ENCODE results near the gene GRK6. TPM values are rescaled to one million over a fixed set of nuclear protein-coding genes. Genes with fewer than 3 reads are reported as not detected.

GRK6 gene
- total RNA-seq, 1 experiment from 2014 or later: 75.2 TPM

DNA sequence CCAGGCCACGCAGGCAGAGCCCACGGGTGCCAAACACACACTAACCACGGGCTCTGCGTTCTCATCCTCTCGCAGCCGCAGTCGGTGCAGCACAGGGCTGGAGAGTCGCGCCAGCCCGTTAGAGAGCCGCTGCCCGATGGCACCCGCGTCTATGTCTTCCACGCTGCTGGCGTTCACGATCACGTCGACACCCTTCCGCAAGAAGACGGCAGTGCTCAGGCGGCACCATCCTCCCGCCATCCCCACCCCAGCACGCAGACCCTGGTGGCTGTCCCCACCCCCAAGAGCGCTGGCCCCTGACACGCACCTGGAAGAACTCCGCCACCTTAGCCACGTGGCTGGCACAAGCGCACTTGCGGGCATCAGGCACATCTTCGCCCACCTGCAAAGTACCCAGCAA lies 41.0 kb downstream of the GRK6 start:
- no peak overlapping the region for H3K18ac ChIP-seq (ENCODE audit: insufficient read length, low read depth, low read length)
- H2BK5ac ChIP-seq (ENCODE audit: insufficient read length, low read length): no peak overlapping the region
- Mint-ChIP-seq H3K4me3 (no peak overlapping the region), H3K27me3 (ENCODE audit: low read depth) (no peaks in the 10 kb centered on the region), H3K36me3 (ENCODE audit: insufficient read depth in 1 of 3, low read depth in 3 of 3) (peaks cover 62 to 90% (median 88%) of the 10 kb centered on the region in 3 experiments), H3K9me3 (peaks cover 2 to 11% of the 10 kb centered on the region in 2 experiments; a peak in 1 of 5 replicates), H3K4me1 (peaks cover 17 to 39% of the 10 kb centered on the region in 2 experiments), H3K27ac (no peak overlapping the region; a peak in 1 of 7 replicates)
- H4K20me1 ChIP-seq (ENCODE audit: control insufficient read depth, insufficient read depth, insufficient read length): no peaks in the 10 kb centered on the region
- no peak overlapping the region for H4K8ac ChIP-seq (replicated peaks; ENCODE audit: insufficient read length, low read depth, low read length)
- no peak overlapping the region for H3K4ac ChIP-seq (ENCODE audit: low read depth, low read length)
- no peak overlapping the region for H2AFZ ChIP-seq (ENCODE audit: low read length)
- WGBS (ENCODE audit: extremely low coverage, insufficient read length, low lambda C conversion rate): no CpG with 5 or more reads among the region's 31 CpGs
- H2BK12ac ChIP-seq (ENCODE audit: insufficient read length, low read depth, low read length): no peak overlapping the region
- H3K23ac ChIP-seq (ENCODE audit: insufficient read length, low read depth, low read length): no peak overlapping the region
- H3K4me1 ChIP-seq (ENCODE audit: insufficient read depth, low read length): peaks cover 14% of the 10 kb centered on the region; the same call in 1 of the 2 replicates
- H2BK15ac ChIP-seq (ENCODE audit: low read depth, low read length): no peak overlapping the region
- peaks cover 10% of the 10 kb centered on the region for H3K79me1 ChIP-seq (ENCODE audit: insufficient read depth, low read depth, low read length, poor library complexity, severe bottlenecking)
- no peak overlapping the region for H4K91ac ChIP-seq (ENCODE audit: insufficient read length, low read depth, low read length)
- H3K14ac ChIP-seq (ENCODE audit: insufficient read depth, low read length): no peak overlapping the region
- TF ChIP-seq, protein P1, sequence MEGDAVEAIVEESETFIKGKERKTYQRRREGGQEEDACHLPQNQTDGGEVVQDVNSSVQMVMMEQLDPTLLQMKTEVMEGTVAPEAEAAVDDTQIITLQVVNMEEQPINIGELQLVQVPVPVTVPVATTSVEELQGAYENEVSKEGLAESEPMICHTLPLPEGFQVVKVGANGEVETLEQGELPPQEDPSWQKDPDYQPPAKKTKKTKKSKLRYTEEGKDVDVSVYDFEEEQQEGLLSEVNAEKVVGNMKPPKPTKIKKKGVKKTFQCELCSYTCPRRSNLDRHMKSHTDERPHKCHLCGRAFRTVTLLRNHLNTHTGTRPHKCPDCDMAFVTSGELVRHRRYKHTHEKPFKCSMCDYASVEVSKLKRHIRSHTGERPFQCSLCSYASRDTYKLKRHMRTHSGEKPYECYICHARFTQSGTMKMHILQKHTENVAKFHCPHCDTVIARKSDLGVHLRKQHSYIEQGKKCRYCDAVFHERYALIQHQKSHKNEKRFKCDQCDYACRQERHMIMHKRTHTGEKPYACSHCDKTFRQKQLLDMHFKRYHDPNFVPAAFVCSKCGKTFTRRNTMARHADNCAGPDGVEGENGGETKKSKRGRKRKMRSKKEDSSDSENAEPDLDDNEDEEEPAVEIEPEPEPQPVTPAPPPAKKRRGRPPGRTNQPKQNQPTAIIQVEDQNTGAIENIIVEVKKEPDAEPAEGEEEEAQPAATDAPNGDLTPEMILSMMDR (conservative IDR thresholded peaks at IDR 0.05): no peak
- H2BK20ac ChIP-seq (ENCODE audit: low read depth, low read length, poor library complexity, severe bottlenecking): no peak overlapping the region
- no peaks in the 10 kb centered on the region for H3K9me3 ChIP-seq (ENCODE audit: control insufficient read depth, low read depth, low read length)
- peaks cover 4% of the 10 kb centered on the region for H3K23me2 ChIP-seq (ENCODE audit: insufficient read length, low read depth, low read length, poor library complexity, severe bottlenecking)
- no peak overlapping the region for H3K9ac ChIP-seq (ENCODE audit: extremely low read depth, insufficient read length, low read length)
- H3K79me2 ChIP-seq (ENCODE audit: insufficient read depth, low read length): peaks cover 24% of the 10 kb centered on the region; the same call in 1 of the 2 replicates
- no peak overlapping the region for H4K5ac ChIP-seq (ENCODE audit: insufficient read length, low read depth, low read length)
- DNase-seq: no peak
- no peak overlapping the region for H3K27ac ChIP-seq (ENCODE audit: insufficient read length, low read depth, low read length)
- no peak overlapping the region for H3T11ph ChIP-seq (ENCODE audit: low read length)
- H3K56ac ChIP-seq (ENCODE audit: insufficient read length, low read depth, low read length): no peak overlapping the region
- H3K4me2 ChIP-seq (ENCODE audit: insufficient read depth, insufficient read length, low read length): no peak overlapping the region
- no peak overlapping the region for H2BK120ac ChIP-seq (ENCODE audit: low read depth, low read length, poor library complexity, severe bottlenecking)
- H2AK5ac ChIP-seq (ENCODE audit: insufficient read length, low read length): no peak overlapping the region
- no peaks in the 10 kb centered on the region for H3K27me3 ChIP-seq (ENCODE audit: insufficient read depth, low read length)
